GM12878 (cell line): ENCODE results near the gene RMDN3. TPM values are rescaled to one million over a fixed set of nuclear protein-coding genes. Genes with fewer than 3 reads are reported as not detected.

Source experiments
- ATAC-seq: fragments of 200-7000 bp; cut with Tn5 transposase; 3 replicates; pipeline ENCODE4 v1.9.1; 2020; ENCODE audit warnings: mild to moderate bottlenecking, moderate library complexity
- BruUV-seq: library from RNA; stranded (reverse); fragments of 400-500 nt; replicated peaks from 2 replicates; lab custom pipeline; 2021; lab: Mats Ljungman, UMichigan
- CTCF ChIA-PET: fragments of 300-600 bp; sonication (Branson Sonifier 250); formaldehyde crosslinking; extraction: SDS; loops from one replicate; lab custom pipeline; 2021; ENCODE audit warnings: inconsistent platforms; lab: Yijun Ruan, JAX
- POLR2A ChIA-PET: fragments of 350-600 bp; formaldehyde crosslinking; extraction: SDS; loops from one replicate; lab custom pipeline; 2021; ENCODE audit warnings: inconsistent platforms; lab: Charles Lee
- RAD21 ChIA-PET: fragments of 300-600 bp; sonication (Branson Sonifier 250); formaldehyde crosslinking; loops from one replicate; lab custom pipeline; 2023; ENCODE audit warnings: antibody characterized with exemption; ENCODE audit not compliant: unreplicated experiment; lab: Charles Lee
- SMC1A ChIA-PET: fragments of 300-600 bp; sonication (Branson Sonifier 250); formaldehyde crosslinking; loops from one replicate; lab custom pipeline; 2023; ENCODE audit not compliant: unreplicated experiment, uncharacterized antibody; lab: Charles Lee
- DNase-seq: peaks from one replicate; pipeline ENCODE4 v3.0.0-alpha.2; 2011; ENCODE audit warnings: low read depth, low spot score
- FAIRE-seq: peaks from 3 replicates; lab custom pipeline; 2011; peaks lifted over from hg19 to GRCh38; lab: Jason Lieb, UNC
- H2AFZ ChIP-seq: 2 replicates; pipeline ENCODE4 v1.6.0; 2011; ENCODE audit warnings: low read depth, low read length, control low read depth; ENCODE audit not compliant: control insufficient read depth
- H3K27ac ChIP-seq: 2 replicates; pipeline ENCODE4 v1.5.1; 2011; ENCODE audit warnings: control low read depth; ENCODE audit not compliant: control insufficient read depth, insufficient read depth
- H3K27me3 ChIP-seq, 2 experiments: replicated peaks in 1 of 2; 2 replicates each; pipeline versions ENCODE4 v1.6.0 to v1.6.1; 2011; ENCODE audit warnings: low read length in 1 of 2; ENCODE audit not compliant: control insufficient read depth in 2 of 2, insufficient read depth in 2 of 2
- H3K36me3 ChIP-seq, 2 experiments: 2 replicates each; pipeline ENCODE4 v1.5.1; 2011; ENCODE audit warnings: low read length in 1 of 2; ENCODE audit not compliant: control insufficient read depth in 2 of 2, insufficient read depth in 2 of 2
- H3K4me1 ChIP-seq: 2 replicates; pipeline ENCODE4 v1.6.1; 2011; ENCODE audit warnings: mild to moderate bottlenecking, low read length, moderate library complexity, mixed read lengths; ENCODE audit not compliant: control insufficient read depth, insufficient read depth
- H3K4me2 ChIP-seq: 2 replicates; pipeline ENCODE4 v1.6.0; 2011; ENCODE audit warnings: control low read depth; ENCODE audit not compliant: control insufficient read depth, insufficient read depth
- H3K4me3 ChIP-seq: fragments of 200-600 bp; sonication (generic); 2 replicates; pipeline ENCODE4 v1.5.1; 2016
- H3K79me2 ChIP-seq: 2 replicates; pipeline ENCODE4 v1.6.0; 2011; ENCODE audit warnings: low read length; ENCODE audit not compliant: control insufficient read depth, insufficient read depth
- H3K9ac ChIP-seq: 2 replicates; pipeline ENCODE4 v1.8.0; 2011; ENCODE audit warnings: low read length, control low read depth, mixed read lengths; ENCODE audit not compliant: control insufficient read depth, insufficient read depth
- H3K9me3 ChIP-seq: replicated peaks from 3 replicates; pipeline ENCODE4 v1.5.1; 2011; ENCODE audit warnings: mild to moderate bottlenecking, low read length; ENCODE audit not compliant: control insufficient read depth, insufficient read depth
- H4K20me1 ChIP-seq: 2 replicates; pipeline ENCODE4 v1.6.0; 2011; ENCODE audit not compliant: control insufficient read depth, insufficient read depth
- CREB1 ChIP-seq: IDR thresholded peaks from 2 replicates; pipeline ENCODE4 v1.6.1; 2012; ENCODE audit warnings: low read depth, mild to moderate bottlenecking, inconsistent platforms
- E2F4 ChIP-seq: IDR thresholded peaks from 2 replicates; pipeline ENCODE4 v1.6.1; 2012; ENCODE audit warnings: low read depth, low read length, improper control_type of control experiment
- IRF3 ChIP-seq: fragments of 450-650 bp; IDR thresholded peaks from 2 replicates; pipeline ENCODE4 v1.6.1; 2014; ENCODE audit warnings: mild to moderate bottlenecking
- JUNB ChIP-seq: IDR thresholded peaks from 2 replicates; pipeline ENCODE4 v1.6.1; 2016; ENCODE audit warnings: antibody characterized with exemption, mild to moderate bottlenecking
- NFIC ChIP-seq: IDR thresholded peaks from 2 replicates; pipeline ENCODE4 v1.6.1; 2012; ENCODE audit warnings: low read depth, mild to moderate bottlenecking, inconsistent platforms, low read length, moderate library complexity
- NFYA ChIP-seq: IDR thresholded peaks from 2 replicates; pipeline ENCODE4 v1.6.1; 2011; ENCODE audit warnings: low read depth, mild to moderate bottlenecking, low read length, improper control_type of control experiment, borderline replicate concordance
- RELA ChIP-seq: fragments of 450-650 bp; IDR thresholded peaks from 2 replicates; pipeline ENCODE4 v1.8.0; 2014; ENCODE audit warnings: borderline replicate concordance; ENCODE audit not compliant: partially characterized antibody
- SIX5 ChIP-seq: IDR thresholded peaks from 2 replicates; pipeline ENCODE4 v1.6.1; 2011; ENCODE audit warnings: mild to moderate bottlenecking, low read depth, low read length, moderate library complexity; ENCODE audit not compliant: severe bottlenecking
- SUPT20H ChIP-seq: IDR thresholded peaks from 2 replicates; pipeline ENCODE4 v1.6.1; 2011; ENCODE audit warnings: low read depth, mild to moderate bottlenecking, low read length, moderate library complexity, borderline replicate concordance; ENCODE audit not compliant: control insufficient read depth
- TAF1 ChIP-seq: IDR thresholded peaks from 2 replicates; pipeline ENCODE4 v1.6.1; 2011; ENCODE audit warnings: mild to moderate bottlenecking, low read depth, low read length, borderline replicate concordance
- TARDBP ChIP-seq: IDR thresholded peaks from 2 replicates; pipeline ENCODE4 v1.6.1; 2016; ENCODE audit warnings: borderline replicate concordance
- TCF12 ChIP-seq: IDR thresholded peaks from 2 replicates; pipeline ENCODE4 v1.6.1; 2011; ENCODE audit warnings: low read depth, mild to moderate bottlenecking, low read length
- USF2 ChIP-seq: IDR thresholded peaks from 2 replicates; pipeline ENCODE4 v1.6.1; 2011; ENCODE audit warnings: low read depth, low read length, improper control_type of control experiment, borderline replicate concordance
- ZNF592 ChIP-seq: fragments of 450-650 bp; IDR thresholded peaks from 2 replicates; pipeline ENCODE4 v1.6.1; 2017; ENCODE audit warnings: mild to moderate bottlenecking, moderate library complexity
- WGBS: methylation state at CpG from one replicate; pipeline ENCODE4 v1.1.6; 2016; ENCODE audit warnings: low lambda C conversion rate; ENCODE audit not compliant: insufficient replicate concordance, insufficient coverage; ENCODE audit errors: missing lambda C conversion rate; 5-methylcytosine and 5-hydroxymethylcytosine counted together
- in situ Hi-C: fragments of 300-500 bp; cut with MboI; formaldehyde crosslinking; loops from 9 replicates; pipeline ENCODE4 v1.14.3; 2018; ENCODE audit warnings: mixed read lengths
- intact Hi-C: fragments of 100-400 bp; cut with micrococcal nuclease; formaldehyde crosslinking; loops from one replicate; pipeline ENCODE4 v1.14.2; 2022; ENCODE audit not compliant: unreplicated experiment
- polyA plus RNA-seq, 11 experiments: library from polyadenylated mRNA; depleted of rRNA in 4 of 11; unstranded in 6 of 11; stranded (reverse) in 5 of 11; fragments of >200 nt; fragmentation: Nextera tagmentation in 4 of 11; fragmentation: Illumina TruSeq in 1 of 11; extraction: Ambion mirVana in 4 of 11; extraction: Trizol in 1 of 11; gene quantifications; 1 replicate in 1 of 11; 2 replicates in 10 of 11; pipeline versions ENCODE4 v1.2.1 to v1.2.3, GENCODE V29; 2011 to 2016; ENCODE audit warnings: inconsistent platforms in 2 of 11, missing spikeins in 2 of 11, low read depth in 1 of 11
- total RNA-seq, 4 experiments: library from RNA; depleted of rRNA in 3 of 4; stranded (reverse); fragments of >200 nt in 3 of 4; fragmentation: Illumina TruSeq in 1 of 4; extraction: Trizol in 1 of 4; gene quantifications; 2 replicates each; pipeline versions ENCODE4 v1.2.1 to v1.2.3, GENCODE V29; 2013 to 2021

RMDN3 gene
- total and polyA plus RNA-seq, 10 of the 15 experiments (the other 5 are each of a cell fraction or from before 2014, with no cell fraction given): 5.7 to 44.4 (median 20.3) TPM

- Histone ChIP-seq H3K36me3 (peaks cover 16 to 17% of the 10 kb centered on the region in 2 experiments), H3K4me2 (no peak overlapping the region), H3K27me3 (no peaks in the 10 kb centered on the region), H3K9ac (no peak overlapping the region), H3K4me3 (no peak overlapping the region), H3K79me2 (peaks cover 13% of the 10 kb centered on the region), H2AFZ (no peak overlapping the region), H3K9me3 (no peaks in the 10 kb centered on the region), H3K27ac (no peak overlapping the region), H4K20me1 (no peaks in the 10 kb centered on the region), H3K4me1 (peaks cover 3% of the 10 kb centered on the region)
- in situ Hi-C loops (no loop called here), intact Hi-C loops (loop anchor here (5.0 kb wide), 1 partner anchor 33 kb away; no protein-coding TSS in a partner anchor)
- 100% methylated on average over 4 of the region's 4 CpGs for WGBS
- FAIRE-seq: no peak
- no peak for DNase-seq
- POLR2A ChIA-PET: no interaction called here
- CTCF ChIA-PET: interaction anchor here (1.1 to 3.5 kb wide), 2 partner anchors 33 to 36 kb away, joined by 3 to 20 read pairs; no protein-coding TSS in a partner anchor
- RAD21 ChIA-PET: no interaction called here
- SMC1A ChIA-PET: interaction anchor here (1.1 kb wide), 1 partner anchor 36 kb away, joined by 5 read pairs; no protein-coding TSS in a partner anchor
- no peak for ATAC-seq
- no TSS peak for BruUV-seq
- TF ChIP-seq TAF1 (no peak), ZNF592 (no peak), SUPT20H (no peak), NFIC (no peak), USF2 (no peak), IRF3 (no peak), NFYA (no peak), TCF12 (no peak), E2F4 (no peak), RELA (no peak), CREB1 (no peak), SIX5 (no peak), JUNB (no peak), TARDBP (no peak)
Observed at GRCh38 chr15:40749151-40749630, 5.9 kb downstream of the RMDN3 start.
